NCI-H187 (cell line): ENCODE results near the gene C9orf85.
"Not testable (repeated sequence)": the region's sequence is repeated elsewhere in the genome, so short reads cannot be mapped to it uniquely, and the experiment has no call there.

Experiments
- DNase-seq, 2 experiments: peaks; one replicate each; lab custom pipeline; 2025; lab: John Stamatoyannopoulos, UW

C9orf85 gene

DNA sequence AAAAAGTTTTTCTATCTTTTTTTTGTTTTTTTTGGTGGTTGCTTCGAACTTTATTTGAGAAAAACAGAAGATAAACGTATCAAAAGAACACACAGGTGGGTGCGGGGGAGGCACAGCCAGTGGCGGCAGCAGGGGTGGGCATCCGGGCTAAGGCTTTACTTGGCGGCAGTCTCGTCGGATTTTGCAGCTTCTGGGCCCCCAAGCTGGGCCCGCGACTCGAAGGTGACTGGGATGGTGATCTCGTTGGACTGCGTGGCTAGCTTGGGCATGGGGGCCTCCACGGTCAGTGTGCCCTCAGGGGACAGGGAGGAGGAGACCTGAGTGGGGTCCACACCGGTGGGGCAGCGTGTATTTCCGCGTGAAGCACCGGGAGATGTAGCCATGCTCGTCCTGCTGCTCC is 96.3 kb downstream of the C9orf85 start:
- DNase-seq: not testable (repeated sequence)

DNA sequence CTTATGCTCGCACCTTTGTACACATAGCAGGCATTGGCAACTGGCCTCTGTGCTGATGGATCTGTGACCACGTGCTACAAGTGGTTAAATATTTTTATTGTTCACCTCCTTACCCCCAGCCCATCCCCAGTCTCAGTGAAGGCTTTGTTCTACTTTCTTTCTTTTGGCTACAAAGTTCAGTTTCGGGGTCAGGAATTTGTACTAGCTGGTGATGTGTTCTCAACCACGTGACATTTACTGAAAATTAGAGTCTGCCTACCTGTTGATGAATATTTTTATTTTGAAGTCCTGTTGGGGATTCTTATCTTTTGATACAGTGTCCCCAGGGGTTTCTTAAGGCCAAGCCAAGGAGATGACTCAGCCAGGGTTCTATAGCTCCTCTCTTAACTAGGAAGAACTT is 101.2 kb downstream of the C9orf85 start:
- DNase-seq: no peak

DNA sequence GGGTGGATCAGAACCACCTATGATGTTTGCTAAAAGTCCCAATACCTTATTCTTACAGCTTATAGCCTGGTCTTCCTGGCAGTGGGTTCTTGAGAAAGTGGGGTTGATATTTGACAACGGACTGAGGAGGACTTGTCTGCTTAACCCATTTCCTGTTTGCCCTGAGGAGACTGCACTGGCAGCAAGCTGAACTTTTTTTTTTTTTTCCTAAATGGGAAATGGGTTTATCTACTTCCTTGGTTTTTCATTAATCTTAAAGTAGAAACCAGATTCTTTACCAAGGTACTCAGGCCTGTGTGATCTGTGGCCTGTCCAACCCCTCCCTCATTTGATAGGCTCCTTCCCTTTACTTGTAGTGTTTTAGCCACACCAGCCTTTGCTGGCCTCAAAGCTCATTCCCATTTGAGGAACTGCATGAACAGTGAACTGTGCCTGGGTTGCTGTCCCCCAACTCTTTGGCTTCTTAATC is 101.9 kb downstream of the C9orf85 start:
- DNase-seq: no peak

DNA sequence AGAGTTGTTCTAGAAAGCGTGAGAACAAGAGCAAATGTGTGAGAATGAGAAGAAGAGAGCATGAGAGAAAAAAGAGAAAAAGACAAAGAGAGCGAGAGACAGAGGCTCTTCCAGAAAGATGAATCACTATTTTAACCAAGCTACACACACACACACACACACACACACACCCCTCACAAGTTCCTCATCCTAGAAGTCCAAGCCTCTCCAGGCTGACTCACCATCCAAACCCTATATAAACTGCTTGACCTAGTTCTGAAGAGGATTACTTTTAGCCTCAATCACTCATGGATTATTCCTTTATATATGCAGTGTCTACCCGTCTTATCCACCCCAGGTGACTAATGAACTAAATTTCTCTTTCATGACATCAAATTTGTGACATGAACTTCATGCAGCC is 111.4 kb downstream of the C9orf85 start:
- no peak for DNase-seq
